PC-3 (cell line): ENCODE measurements around the gene TPM4. TPM values are rescaled to one million over a fixed set of nuclear protein-coding genes. Genes with fewer than 3 reads are reported as not detected.
"Not testable (repeated sequence)": the region's sequence is repeated elsewhere in the genome, so short reads cannot be mapped to it uniquely, and the experiment has no call there.

Source experiments
- ATAC-seq: fragments of 200-7000 bp; cut with Tn5 transposase; 2 replicates; pipeline ENCODE4 v1.9.1; 2020; ENCODE audit warnings: mild to moderate bottlenecking, moderate library complexity
- BruUV-seq: library from RNA; stranded (reverse); fragments of 400-500 nt; replicated peaks from 2 replicates; lab custom pipeline; 2021; lab: Mats Ljungman, UMichigan
- CTCF ChIA-PET: fragments of 300-600 bp; sonication (Branson Sonifier 250); formaldehyde crosslinking; loops from one replicate; lab custom pipeline; 2022; ENCODE audit warnings: antibody characterized with exemption; lab: Charles Lee
- POLR2A ChIA-PET: fragments of 300-600 bp; sonication (Branson Sonifier 250); formaldehyde crosslinking; loops from one replicate; lab custom pipeline; 2022; ENCODE audit warnings: antibody characterized with exemption; ENCODE audit not compliant: unreplicated experiment; lab: Charles Lee
- DNase-seq: peaks from one replicate; pipeline ENCODE4 v3.0.0-alpha.2; 2015
- H2AFZ ChIP-seq: fragments of 300-600 bp; sonication (generic); 2 replicates; pipeline ENCODE4 v1.6.0; 2016; ENCODE audit warnings: antibody characterized with exemption, low read length
- H3F3A ChIP-seq: fragments of 300-600 bp; sonication (generic); one replicate; pipeline ENCODE4 v1.6.0; 2017; ENCODE audit warnings: antibody characterized with exemption, low read length, control low read depth, mild to moderate bottlenecking; ENCODE audit not compliant: unreplicated experiment
- H3K27ac ChIP-seq: fragments of 300-600 bp; sonication (generic); 2 replicates; pipeline ENCODE4 v1.5.1; 2016; ENCODE audit warnings: mild to moderate bottlenecking, low read length
- H3K27me3 ChIP-seq: fragments of 300-600 bp; sonication (generic); 2 replicates; pipeline ENCODE4 v1.6.1; 2016; ENCODE audit warnings: low read length, mixed read lengths
- H3K36me3 ChIP-seq: fragments of 300-600 bp; sonication (generic); 2 replicates; pipeline ENCODE4 v1.6.1; 2016; ENCODE audit warnings: low read depth, mixed run types, low read length, mixed read lengths
- H3K4me1 ChIP-seq: fragments of 300-600 bp; sonication (generic); 2 replicates; pipeline ENCODE4 v1.5.1; 2016; ENCODE audit warnings: low read length; ENCODE audit not compliant: insufficient read depth
- H3K4me2 ChIP-seq: fragments of 300-600 bp; sonication (generic); 2 replicates; pipeline ENCODE4 v1.6.0; 2016; ENCODE audit warnings: low read length
- H3K4me3 ChIP-seq: fragments of 300-600 bp; sonication (generic); 2 replicates; pipeline ENCODE4 v1.5.1; 2016; ENCODE audit warnings: mild to moderate bottlenecking, low read length, mixed read lengths
- H3K79me2 ChIP-seq: fragments of 300-600 bp; sonication (generic); 2 replicates; pipeline ENCODE4 v1.6.1; 2017; ENCODE audit warnings: low read length, mixed read lengths
- H3K9ac ChIP-seq: fragments of 300-600 bp; sonication (generic); 2 replicates; pipeline ENCODE4 v1.6.0; 2016; ENCODE audit warnings: mild to moderate bottlenecking, low read length
- H3K9me2 ChIP-seq: fragments of 300-600 bp; sonication (generic); replicated peaks from 2 replicates; pipeline ENCODE4 v1.6.1; 2016; ENCODE audit warnings: mixed run types, low read length, mixed read lengths
- H3K9me3 ChIP-seq: fragments of 300-600 bp; sonication (generic); 2 replicates; pipeline ENCODE4 v1.6.1; 2016; ENCODE audit warnings: low read length, mixed read lengths
- H4K20me1 ChIP-seq: fragments of 300-600 bp; sonication (generic); 2 replicates; pipeline ENCODE4 v1.6.1; 2016; ENCODE audit warnings: low read length, mixed read lengths
- EZH2 ChIP-seq: fragments of 300-600 bp; sonication (generic); IDR thresholded peaks from one replicate; pipeline ENCODE4 v1.6.1; 2017; ENCODE audit warnings: antibody characterized with exemption, mild to moderate bottlenecking, low read length; ENCODE audit not compliant: unreplicated experiment
- EZH2phosphoT487 ChIP-seq: fragments of 300-600 bp; sonication (generic); IDR thresholded peaks from 2 replicates; pipeline ENCODE4 v1.6.1; 2018; ENCODE audit warnings: mild to moderate bottlenecking, antibody characterized with exemption, low read length, borderline replicate concordance
- intact Hi-C: fragments of 100-400 bp; cut with micrococcal nuclease; formaldehyde crosslinking; loops from 2 replicates; pipeline ENCODE4 v1.9.0; 2023
- total RNA-seq: library from RNA; depleted of rRNA; stranded (reverse); fragments of >200 nt; gene quantifications from 2 replicates; pipeline ENCODE4 v1.2.3, GENCODE V29; 2014
- TF ChIP-seq, protein P1 (sequence below): fragments of 300-600 bp; sonication (generic); conservative IDR thresholded peaks from 2 replicates; pipeline ENCODE4 v1.5.1; 2017; ENCODE audit warnings: antibody characterized with exemption, low read depth, mild to moderate bottlenecking, low read length

The TPM4 gene
- total RNA-seq, 1 experiment from 2014 or later = 135 TPM

DNA sequence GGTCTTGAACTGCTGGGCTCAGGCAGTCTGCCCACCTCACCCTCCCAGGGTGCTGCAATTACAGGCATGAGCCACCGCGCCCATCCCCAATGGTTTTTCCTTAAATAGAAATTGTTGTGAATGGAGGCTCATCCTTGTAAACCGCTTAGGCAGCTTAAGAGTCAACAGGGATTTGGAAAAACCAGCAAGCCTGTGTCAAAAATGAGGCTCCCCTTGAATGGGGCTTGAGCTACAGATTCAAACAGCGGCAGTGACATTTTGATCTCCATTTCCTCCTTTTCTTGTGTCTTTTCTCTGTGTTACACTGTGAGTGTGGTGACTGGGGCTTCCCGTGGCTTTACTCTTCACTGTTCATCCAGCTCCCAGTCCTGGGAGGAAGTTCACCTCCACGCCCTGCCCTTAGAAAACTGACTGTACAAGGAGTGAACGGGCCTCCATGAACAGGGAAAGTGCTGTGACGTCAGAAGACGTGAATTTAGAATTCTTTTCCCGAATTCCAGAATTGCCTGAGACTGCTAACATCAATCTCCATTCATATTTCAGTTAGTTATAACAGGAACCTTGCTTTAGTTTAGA lies 20.1 kb downstream of the TPM4 start:
- Histone ChIP-seq H3K36me3 (peaks cover 58% of the 10 kb centered on the region), H2AFZ (no peak overlapping the region), H3K79me2 (0 out of 2 replicates have a peak, but pooled peaks cover 7% of the 10 kb centered on the region), H3K9me3 (no peaks in the 10 kb centered on the region), H3K27me3 (no peaks in the 10 kb centered on the region), H3K27ac (peak overlapping the region; percentile 7; the same call in 1 of the 2 replicates), H3K4me1 (peaks cover 27% of the 10 kb centered on the region), H3K9ac (no peak overlapping the region), H3F3A (no peaks in the 10 kb centered on the region), H4K20me1 (no peaks in the 10 kb centered on the region), H3K9me2 (no peaks in the 10 kb centered on the region), H3K4me2 (no peak overlapping the region), H3K4me3 (no peak overlapping the region)
- intact Hi-C loops = no loop called here
- ChIA-PET CTCF (interaction anchor here (0.6 kb wide), 1 partner anchor 55 kb away, joined by 3 read pairs; no protein-coding TSS in a partner anchor), POLR2A (no interaction called here)
- BruUV-seq = no TSS peak
- DNase-seq (no peak), ATAC-seq (no peak)
- TF ChIP-seq EZH2 = no peak
- TF ChIP-seq, protein P1, sequence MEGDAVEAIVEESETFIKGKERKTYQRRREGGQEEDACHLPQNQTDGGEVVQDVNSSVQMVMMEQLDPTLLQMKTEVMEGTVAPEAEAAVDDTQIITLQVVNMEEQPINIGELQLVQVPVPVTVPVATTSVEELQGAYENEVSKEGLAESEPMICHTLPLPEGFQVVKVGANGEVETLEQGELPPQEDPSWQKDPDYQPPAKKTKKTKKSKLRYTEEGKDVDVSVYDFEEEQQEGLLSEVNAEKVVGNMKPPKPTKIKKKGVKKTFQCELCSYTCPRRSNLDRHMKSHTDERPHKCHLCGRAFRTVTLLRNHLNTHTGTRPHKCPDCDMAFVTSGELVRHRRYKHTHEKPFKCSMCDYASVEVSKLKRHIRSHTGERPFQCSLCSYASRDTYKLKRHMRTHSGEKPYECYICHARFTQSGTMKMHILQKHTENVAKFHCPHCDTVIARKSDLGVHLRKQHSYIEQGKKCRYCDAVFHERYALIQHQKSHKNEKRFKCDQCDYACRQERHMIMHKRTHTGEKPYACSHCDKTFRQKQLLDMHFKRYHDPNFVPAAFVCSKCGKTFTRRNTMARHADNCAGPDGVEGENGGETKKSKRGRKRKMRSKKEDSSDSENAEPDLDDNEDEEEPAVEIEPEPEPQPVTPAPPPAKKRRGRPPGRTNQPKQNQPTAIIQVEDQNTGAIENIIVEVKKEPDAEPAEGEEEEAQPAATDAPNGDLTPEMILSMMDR = no peak
- TF ChIP-seq EZH2phosphoT487 = no peak

DNA sequence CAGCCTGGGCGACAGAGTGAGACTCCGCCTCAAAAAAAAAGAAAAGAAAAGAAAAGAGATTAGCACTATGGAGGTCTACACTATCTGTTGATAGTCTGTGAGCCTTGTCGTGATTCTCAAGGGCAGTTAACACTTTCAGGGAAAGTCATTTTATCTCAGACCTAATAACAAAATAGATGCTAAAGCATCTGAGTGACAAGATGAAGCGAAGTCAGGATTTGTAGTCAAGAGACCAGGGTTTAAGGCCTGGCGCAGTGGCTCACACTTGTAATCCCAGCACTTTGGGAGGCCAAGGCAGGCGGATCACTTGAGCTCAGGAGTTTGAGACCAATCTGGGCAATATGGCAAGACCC lies 22.1 kb downstream of the TPM4 start:
- Histone ChIP-seq H3K36me3 (peaks cover 60% of the 10 kb centered on the region), H3K79me2 (0 out of 2 replicates have a peak, but pooled peaks cover 7% of the 10 kb centered on the region)
- POLR2A ChIA-PET = no interaction called here

DNA sequence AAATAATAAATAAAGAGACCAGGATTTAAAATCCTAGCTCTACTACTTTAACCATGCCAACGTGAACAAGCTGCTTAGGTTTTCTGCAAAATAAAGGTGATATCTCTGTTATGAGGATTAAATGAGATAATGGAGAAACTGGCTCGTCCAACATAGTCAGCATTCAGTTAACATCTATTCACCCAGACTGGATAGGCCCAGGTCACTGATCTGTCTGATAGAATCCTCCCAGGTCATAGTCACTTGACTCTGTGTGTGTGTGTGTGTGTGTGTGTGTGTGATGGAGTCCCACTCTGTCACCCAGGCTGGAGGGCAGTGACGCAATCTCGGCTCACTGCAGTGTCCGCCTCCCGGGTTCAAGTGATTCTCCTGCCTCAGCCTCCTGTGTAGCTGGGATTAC lies 22.5 kb downstream of the TPM4 start:
- CTCF ChIA-PET = no interaction called here
- DNase-seq (no peak), ATAC-seq (no peak)
- POLR2A ChIA-PET = no interaction called here
- Histone ChIP-seq H3K9me2 (no peaks in the 10 kb centered on the region), H3K27ac (no peak overlapping the region), H3F3A (no peaks in the 10 kb centered on the region), H3K4me2 (no peak overlapping the region), H3K4me3 (no peak overlapping the region), H3K36me3 (peaks cover 60% of the 10 kb centered on the region), H2AFZ (no peak overlapping the region), H3K9me3 (no peaks in the 10 kb centered on the region), H4K20me1 (no peaks in the 10 kb centered on the region), H3K9ac (no peak overlapping the region), H3K79me2 (0 out of 2 replicates have a peak, but pooled peaks cover 7% of the 10 kb centered on the region), H3K27me3 (no peaks in the 10 kb centered on the region), H3K4me1 (peaks cover 16% of the 10 kb centered on the region)
- TF ChIP-seq EZH2 (no peak), EZH2phosphoT487 (no peak)
- TF ChIP-seq, protein P1 = no peak
- intact Hi-C loops = no loop called here
- no TSS peak for BruUV-seq

More for the DNA sequence above, 22.1 kb downstream of the TPM4 start:
- DNase-seq = no peak
- no peak for TF ChIP-seq EZH2
- TF ChIP-seq, protein P1 = no peak
- Histone ChIP-seq H3K9ac (no peak overlapping the region), H3K27ac (0 out of 2 replicates have a peak overlapping the region, but pooled peaks have one; percentile 5), H3F3A (no peaks in the 10 kb centered on the region), H2AFZ (no peak overlapping the region), H3K4me2 (peak overlapping the region; percentile 45), H3K27me3 (no peaks in the 10 kb centered on the region), H3K4me1 (peaks cover 21% of the 10 kb centered on the region), H3K9me2 (no peaks in the 10 kb centered on the region), H3K4me3 (no peak overlapping the region), H4K20me1 (no peaks in the 10 kb centered on the region), H3K9me3 (no peaks in the 10 kb centered on the region)
- CTCF ChIA-PET = no interaction called here
- intact Hi-C loops = no loop called here
- BruUV-seq = no TSS peak
- no peak for ATAC-seq

DNA sequence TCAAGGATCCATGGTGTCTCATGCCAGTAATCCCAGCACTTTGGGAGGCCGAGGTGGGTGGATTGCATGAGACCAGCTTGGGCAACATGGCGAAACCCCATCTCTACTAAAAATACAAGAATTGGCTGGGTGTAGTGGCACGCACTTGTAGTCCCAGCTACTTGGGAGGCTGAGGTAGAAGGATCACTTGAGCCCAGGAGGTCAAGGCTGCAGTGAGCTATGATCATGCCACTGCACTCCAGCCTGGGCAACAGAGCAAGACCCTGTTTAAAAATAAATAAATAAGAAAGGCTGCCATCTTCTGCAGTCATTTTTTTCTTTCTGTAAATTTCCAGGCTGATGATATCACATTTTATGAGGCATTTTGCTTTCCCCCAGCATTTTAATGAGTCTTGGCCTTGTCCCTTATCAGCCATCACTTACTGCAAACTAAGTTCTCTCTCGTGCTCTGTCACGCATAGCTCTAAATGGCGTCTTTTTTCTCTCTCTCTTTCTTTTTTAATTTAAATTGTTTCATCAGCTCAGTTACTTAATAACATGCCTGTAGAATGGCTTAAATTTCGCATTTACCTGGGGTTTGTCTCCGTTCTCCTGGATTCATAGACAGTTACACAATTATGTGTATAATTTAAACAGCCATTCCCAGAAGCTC lies 23.1 kb downstream of the TPM4 start:
- intact Hi-C loops, H3K79me2 ChIP-seq, BruUV-seq, DNase-seq, H3K4me3 ChIP-seq, H3K27ac ChIP-seq, CTCF ChIA-PET, POLR2A ChIA-PET, H2AFZ ChIP-seq, ATAC-seq, H3K9ac ChIP-seq, H3K9me3 ChIP-seq, H4K20me1 ChIP-seq, H3K27me3 ChIP-seq, H3K9me2 ChIP-seq, H3F3A ChIP-seq, H3K4me2 ChIP-seq: not testable (repeated sequence)
- Histone ChIP-seq H3K4me1 (peaks cover 15% of the 10 kb centered on the region), H3K36me3 (peaks cover 58% of the 10 kb centered on the region)
